HG03196 (cell line): Measurements from ENCODE around the gene RPE.

Source experiments
- ATAC-seq: cut with Tn5 transposase; IDR thresholded peaks from one replicate; pipeline ENCODE4 v1.9.1; 2021; ENCODE audit not compliant: unreplicated experiment

RPE gene

GRCh38 chr2:210002158-210003157, at the start of gene RPE:
RPE (plus strand) TSS chr2:210002638; CDS start chr2:210002662, 24 bp downstream.
- ATAC-seq: peak; percentile 100

- ATAC-seq: no peak
Measured at GRCh38 chr2:209956271-209956670, 46.2 kb upstream of the RPE start.

DNA sequence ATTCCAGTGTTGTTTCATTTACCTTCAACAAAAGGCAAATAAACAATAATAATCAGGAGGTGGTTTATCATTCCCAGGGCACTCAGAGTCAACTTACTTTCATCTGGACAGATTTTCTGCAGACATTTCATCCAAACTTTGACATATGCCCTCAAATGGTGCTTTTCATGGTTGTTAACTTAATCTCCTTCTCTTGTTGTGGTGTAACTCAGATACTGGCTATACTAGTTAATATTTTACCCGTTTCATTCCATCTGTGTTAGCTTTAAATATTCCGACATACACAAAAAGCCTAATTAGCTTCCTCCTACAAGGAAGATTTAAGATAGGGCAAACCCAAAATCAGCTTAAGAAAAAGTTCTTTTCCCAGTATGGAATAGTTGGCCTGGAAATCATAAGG, 44.4 kb upstream of the RPE start:
- no peak for ATAC-seq

GRCh38 chr2:209960045-209960444, 42.4 kb upstream of the RPE start:
- no peak for ATAC-seq

DNA sequence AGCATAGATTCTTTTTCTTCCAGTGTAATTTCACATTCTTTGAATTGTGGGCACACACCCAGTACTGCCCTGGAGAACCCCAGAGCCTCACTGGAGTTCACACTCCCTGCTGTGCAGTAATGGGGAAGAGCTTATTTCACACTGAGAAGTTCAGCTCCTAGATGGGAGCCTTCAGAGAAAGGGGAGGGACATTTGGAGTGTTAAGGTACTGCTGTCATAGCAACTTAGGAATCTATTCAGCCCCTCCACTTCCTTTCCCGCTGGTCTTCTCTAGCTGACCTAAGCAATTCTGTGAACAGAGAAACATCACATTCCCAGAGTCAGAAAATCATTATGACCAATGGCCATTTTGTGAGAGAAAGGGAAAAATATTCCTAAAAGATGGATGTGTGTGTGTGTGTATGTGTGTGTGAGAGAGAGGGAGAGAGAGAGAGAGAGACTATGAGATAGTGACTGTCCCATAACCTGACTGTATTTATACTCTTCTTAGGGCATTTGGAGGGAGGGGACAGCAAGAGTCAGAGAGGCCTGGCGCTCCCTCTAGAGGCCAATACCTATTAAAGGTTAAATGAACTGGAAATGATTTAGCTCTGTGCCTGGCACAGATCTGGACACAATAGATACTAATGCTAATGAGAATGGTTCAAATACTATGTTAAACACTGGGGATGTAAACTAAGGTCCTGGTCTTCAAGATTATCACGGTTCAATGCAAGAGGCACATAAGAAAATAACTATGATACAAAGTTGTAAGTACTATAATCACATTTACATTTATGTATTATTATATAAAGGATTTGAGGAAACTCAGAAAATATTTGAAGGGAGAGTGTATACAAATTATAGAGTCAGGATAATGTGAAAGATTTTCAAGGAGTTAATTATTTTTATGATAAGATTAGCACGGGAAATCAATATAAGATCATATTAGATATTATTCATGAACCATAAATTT, 41.5 kb upstream of the RPE start:
- ATAC-seq: peak; percentile 91

DNA sequence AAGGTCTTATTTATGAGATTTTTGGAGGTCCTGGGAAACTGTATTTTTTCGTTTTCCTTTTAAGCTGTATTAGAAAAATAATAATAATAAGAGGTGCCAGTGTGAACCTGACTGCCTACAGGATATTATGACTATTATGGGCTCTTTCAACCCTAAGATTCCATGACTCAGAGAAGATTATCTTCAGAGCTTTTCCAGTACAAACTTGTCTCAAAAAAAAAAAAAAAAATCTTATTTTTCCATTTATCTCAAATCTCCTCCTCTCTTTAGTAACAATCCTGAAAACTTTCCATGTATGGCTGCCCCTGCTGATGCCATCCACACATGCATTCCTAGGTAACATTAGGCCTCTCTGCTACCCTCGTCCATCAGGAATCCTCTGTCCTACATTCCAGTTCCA, 36.7 kb upstream of the RPE start:
- no peak for ATAC-seq

DNA sequence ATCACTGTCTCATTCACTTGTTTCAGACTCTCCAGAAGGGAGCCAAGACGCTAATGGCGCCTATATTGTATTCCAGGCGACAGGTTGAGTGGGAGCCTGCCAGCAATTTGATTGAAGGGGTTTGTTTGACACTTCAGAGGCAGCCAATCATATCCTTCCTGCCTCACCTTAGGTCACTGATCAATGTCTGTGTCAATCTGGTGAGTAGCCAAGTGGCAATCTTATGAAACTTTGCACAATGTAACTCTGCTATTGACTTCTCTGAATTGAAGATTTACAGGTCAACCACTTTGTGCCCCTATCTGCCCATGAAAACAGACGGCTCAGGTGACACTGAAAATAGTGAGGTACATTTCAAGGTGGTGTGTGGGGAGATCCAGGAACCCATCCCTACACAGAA, 32.7 kb upstream of the RPE start:
- ATAC-seq: no peak

GRCh38 chr2:209970271-209970670, 32.2 kb upstream of the RPE start:
- ATAC-seq: no peak

DNA sequence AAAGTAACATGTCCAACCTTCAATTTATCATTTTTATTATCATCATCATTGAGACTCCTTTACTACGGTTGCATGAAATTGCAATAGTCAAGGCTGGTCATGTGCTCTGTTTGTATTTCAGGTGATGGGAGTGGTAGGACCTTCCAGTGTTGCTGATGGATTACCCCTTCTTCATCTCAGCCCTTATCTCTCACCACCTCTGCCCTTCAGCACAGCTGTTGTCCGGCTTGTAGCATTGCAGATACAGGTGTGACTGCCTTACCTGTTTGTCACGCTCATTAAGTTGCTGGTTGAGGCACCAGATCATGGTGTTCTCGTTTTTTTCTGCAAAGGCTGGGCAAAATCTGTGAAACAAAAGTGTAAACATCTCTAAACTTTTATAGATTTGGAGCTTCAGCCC, 31.7 kb upstream of the RPE start:
- no peak for ATAC-seq

GRCh38 chr2:209973328-209973727, 29.1 kb upstream of the RPE start:
- ATAC-seq: no peak

GRCh38 chr2:209974576-209974975, 27.9 kb upstream of the RPE start:
- no peak for ATAC-seq

GRCh38 chr2:209976698-209977385, 25.6 kb upstream of the RPE start:
- ATAC-seq: peak; percentile 86

DNA sequence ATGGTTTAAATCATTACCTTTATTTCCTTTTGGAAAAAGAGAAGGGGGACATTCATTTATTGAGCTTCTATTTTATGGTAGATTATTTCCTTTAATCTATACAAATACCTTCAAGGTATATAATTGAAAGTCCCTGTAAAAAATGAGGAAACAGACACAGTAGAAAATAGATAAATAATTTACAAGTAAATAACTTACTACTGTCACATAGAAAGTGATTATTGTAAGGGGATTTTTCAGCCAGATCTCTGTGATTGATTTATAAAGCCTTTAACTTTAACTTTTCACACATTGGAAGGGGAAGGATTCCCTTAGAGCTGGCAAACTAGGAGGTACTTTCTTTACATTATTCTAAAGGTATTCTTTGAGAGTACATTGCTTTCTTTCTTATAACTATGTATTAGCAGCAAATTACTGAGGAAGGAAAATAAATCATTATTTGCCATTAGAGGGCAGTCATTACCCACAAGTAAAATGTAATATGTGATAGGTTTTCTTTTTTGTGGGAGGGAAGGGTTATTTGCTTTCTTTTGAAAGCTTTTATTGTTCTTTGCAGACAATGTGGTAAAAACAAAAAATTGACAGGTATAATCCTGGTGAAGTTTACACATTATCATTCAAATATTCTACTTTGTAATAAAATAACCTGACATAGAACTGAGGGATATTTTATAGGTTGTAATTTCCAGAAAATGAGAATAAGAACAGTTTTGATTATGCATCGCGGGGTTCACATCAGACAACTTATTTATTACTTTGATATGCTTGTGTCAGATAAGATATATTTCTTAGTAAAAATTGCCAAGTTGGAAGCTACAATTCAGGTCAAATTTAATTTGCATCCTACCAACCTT, 24.8 kb upstream of the RPE start:
- ATAC-seq: peak; percentile 47

DNA sequence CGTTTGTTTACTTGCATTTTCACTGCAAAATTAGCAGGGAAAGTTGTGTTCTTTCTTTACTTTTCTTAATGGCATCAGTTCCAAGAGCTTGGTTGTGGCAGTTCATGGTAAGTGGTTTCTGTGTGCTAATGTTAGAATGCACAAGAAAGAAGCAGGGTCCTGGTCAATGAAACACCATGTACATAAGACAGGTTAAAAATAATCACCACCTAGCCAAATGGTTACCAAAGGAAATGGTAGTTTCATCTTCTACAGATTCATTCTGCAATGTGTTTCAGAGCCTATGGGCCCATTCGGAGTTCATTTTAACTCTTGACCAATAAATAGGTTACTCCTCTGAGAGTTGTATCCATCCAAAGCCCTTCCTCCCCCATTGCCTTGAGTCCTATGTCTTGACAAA, 18.1 kb upstream of the RPE start:
- no peak for ATAC-seq

DNA sequence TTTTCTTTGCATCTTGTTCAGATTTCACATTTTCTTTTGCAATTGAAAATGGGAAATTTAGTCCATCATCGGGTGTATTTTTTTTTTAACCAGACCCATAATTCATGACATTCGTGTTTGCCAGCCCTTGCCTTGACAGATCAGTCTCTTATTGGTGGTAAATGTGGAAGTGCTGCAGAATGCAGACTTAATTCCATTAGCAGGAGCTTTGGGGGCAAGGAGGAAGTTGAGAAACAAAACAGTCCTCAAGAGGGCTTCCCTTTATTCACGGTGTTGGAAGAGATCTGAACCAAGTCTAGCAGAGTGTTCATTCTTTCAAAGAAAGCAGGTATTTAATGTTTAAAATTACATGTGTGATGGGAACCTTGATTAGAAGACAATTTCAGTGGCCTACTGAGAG, 16.6 kb upstream of the RPE start:
- ATAC-seq: no peak

DNA sequence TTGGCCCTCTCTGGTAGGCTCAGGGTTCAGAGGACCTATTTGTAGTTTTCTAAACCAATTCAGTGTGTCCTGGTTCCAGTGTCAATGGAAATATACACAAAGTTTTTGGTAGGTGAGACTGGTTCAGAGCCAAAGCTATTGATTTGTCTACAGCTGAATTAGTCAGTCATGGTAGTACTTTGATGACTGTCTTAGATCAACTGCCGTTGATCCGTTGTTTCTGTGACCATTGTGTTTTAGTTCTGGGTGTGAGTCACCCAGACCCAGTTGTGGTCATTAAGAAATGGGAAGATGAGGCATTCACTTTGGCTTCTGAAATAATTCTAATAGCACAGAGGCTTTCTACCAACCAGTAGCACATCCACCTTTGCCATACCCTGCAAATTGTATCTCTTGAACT, 16.0 kb upstream of the RPE start:
- no peak for ATAC-seq

- no peak for ATAC-seq
Measured at GRCh38 chr2:209988010-209988409, 14.4 kb upstream of the RPE start.

- no peak for ATAC-seq
Measured at GRCh38 chr2:209990838-209991237, 11.6 kb upstream of the RPE start.

DNA sequence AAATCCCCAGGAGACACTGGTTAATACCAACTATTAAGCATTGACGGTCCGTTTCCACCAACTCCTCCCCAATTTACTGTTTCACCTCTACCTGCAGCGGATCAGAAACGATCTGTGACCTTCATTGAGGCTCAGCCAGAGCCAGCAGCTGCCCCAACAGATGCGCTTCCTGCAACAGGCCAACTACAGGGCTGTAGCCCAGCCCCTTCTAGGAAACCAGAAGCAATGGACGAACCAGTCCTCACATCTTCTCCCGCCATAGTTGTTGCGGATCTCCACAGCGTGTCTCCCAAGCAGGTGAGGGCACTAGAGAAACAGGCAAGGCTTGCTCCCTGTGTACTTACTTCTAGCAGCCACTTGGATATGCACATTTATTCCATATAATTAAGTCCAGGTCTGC, 8.5 kb upstream of the RPE start:
- ATAC-seq: no peak

DNA sequence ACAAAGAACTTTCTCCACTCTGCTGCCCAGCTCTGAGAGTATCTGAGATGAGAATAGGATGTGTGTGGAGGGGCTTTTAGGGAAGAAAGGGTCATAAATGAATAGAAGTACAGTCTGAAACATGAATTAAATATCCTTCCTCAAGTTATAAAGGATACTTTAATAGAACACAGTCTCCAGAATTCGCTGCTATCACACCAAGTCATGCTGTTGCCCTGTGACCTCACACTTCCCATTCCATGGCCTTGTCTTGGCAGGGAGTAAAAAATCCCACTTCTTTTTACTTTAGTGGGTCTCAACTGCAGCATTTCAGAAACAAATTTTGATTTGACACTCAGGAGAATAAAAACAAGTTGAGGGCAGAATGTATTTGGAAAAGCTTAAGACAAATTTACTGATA, 3.8 kb upstream of the RPE start:
- ATAC-seq: no peak
